Activated CD8-positive, alpha-beta memory T cell treated with anti-CD3 and anti-CD28 coated beads for 4 hours (primary cell): ENCODE results near the gene MAPK10.
"Not testable (repeated sequence)": the region's sequence is repeated elsewhere in the genome, so short reads cannot be mapped to it uniquely, and the experiment has no call there.

Source experiments
- DNase-seq, 2 donors: peaks; one replicate each; pipeline ENCODE4 v3.0.0-alpha.2; 2020; ENCODE audit warnings: low read depth in 2 of 2

The MAPK10 gene

GRCh38 chr4:86106475-86106874 lies 253.4 kb downstream of the MAPK10 start:
- DNase-seq, result no peak

GRCh38 chr4:86101841-86102240 lies 258.0 kb downstream of the MAPK10 start:
- no peak for DNase-seq

GRCh38 chr4:86101410-86101809 lies 258.4 kb downstream of the MAPK10 start:
- DNase-seq, result no peak

GRCh38 chr4:86100539-86101215 lies 259.2 kb downstream of the MAPK10 start:
- DNase-seq, result no peak

- DNase-seq, result no peak
These were observed 260.5 kb downstream of the MAPK10 start for GRCh38 chr4:86099348-86099747.

- no peak for DNase-seq
These were observed 261.2 kb downstream of the MAPK10 start for GRCh38 chr4:86098691-86099090.

GRCh38 chr4:86096373-86096772 lies 263.5 kb downstream of the MAPK10 start:
- no peak for DNase-seq

GRCh38 chr4:86092684-86093083 lies 267.2 kb downstream of the MAPK10 start:
- DNase-seq, result no peak

- no peak for DNase-seq
These were observed 268.7 kb downstream of the MAPK10 start for GRCh38 chr4:86091201-86091600.

- no peak for DNase-seq
These were observed 270.0 kb downstream of the MAPK10 start for GRCh38 chr4:86089781-86090323.

- no peak for DNase-seq
These were observed 270.8 kb downstream of the MAPK10 start for GRCh38 chr4:86089053-86089452.

GRCh38 chr4:86075796-86076195 lies 284.1 kb downstream of the MAPK10 start:
- DNase-seq, result not testable (repeated sequence)

- DNase-seq, result no peak
These were observed 299.5 kb downstream of the MAPK10 start for GRCh38 chr4:86060341-86060740.

GRCh38 chr4:86058621-86059020 lies 301.2 kb downstream of the MAPK10 start:
- DNase-seq, result no peak

GRCh38 chr4:86055898-86056297 lies 304.0 kb downstream of the MAPK10 start:
- no peak for DNase-seq

- no peak for DNase-seq
These were observed 305.4 kb downstream of the MAPK10 start for GRCh38 chr4:86054286-86055032.

- DNase-seq, result no peak
These were observed 309.4 kb downstream of the MAPK10 start for GRCh38 chr4:86050496-86050895.

GRCh38 chr4:86048426-86048825 lies 311.4 kb downstream of the MAPK10 start:
- no peak for DNase-seq

GRCh38 chr4:86044593-86044985 lies 315.3 kb downstream of the MAPK10 start:
- DNase-seq, result no peak

- no peak for DNase-seq
These were observed 315.9 kb downstream of the MAPK10 start for GRCh38 chr4:86043755-86044592.

GRCh38 chr4:86038037-86038436 lies 321.8 kb downstream of the MAPK10 start:
- no peak for DNase-seq

GRCh38 chr4:86036736-86037135 lies 323.1 kb downstream of the MAPK10 start:
- DNase-seq, result no peak
